Stimulated activated CD4-positive, alpha-beta T cell treated with anti-CD3 and anti-CD28 coated beads, Interleukin-1b, Interleukin-23, amount 100 ng/mL, for 1 hour (primary cell): Measurements from ENCODE around the gene FBRSL1.

Experiments
- DNase-seq, 2 donors: peaks; one replicate each; pipeline ENCODE4 v3.0.0-alpha.2; 2020; ENCODE audit warnings: low read depth in 2 of 2

Gene FBRSL1

GRCh38 chr12:132511516-132512196, 21.7 kb downstream of the FBRSL1 start:
- no peak for DNase-seq

DNA sequence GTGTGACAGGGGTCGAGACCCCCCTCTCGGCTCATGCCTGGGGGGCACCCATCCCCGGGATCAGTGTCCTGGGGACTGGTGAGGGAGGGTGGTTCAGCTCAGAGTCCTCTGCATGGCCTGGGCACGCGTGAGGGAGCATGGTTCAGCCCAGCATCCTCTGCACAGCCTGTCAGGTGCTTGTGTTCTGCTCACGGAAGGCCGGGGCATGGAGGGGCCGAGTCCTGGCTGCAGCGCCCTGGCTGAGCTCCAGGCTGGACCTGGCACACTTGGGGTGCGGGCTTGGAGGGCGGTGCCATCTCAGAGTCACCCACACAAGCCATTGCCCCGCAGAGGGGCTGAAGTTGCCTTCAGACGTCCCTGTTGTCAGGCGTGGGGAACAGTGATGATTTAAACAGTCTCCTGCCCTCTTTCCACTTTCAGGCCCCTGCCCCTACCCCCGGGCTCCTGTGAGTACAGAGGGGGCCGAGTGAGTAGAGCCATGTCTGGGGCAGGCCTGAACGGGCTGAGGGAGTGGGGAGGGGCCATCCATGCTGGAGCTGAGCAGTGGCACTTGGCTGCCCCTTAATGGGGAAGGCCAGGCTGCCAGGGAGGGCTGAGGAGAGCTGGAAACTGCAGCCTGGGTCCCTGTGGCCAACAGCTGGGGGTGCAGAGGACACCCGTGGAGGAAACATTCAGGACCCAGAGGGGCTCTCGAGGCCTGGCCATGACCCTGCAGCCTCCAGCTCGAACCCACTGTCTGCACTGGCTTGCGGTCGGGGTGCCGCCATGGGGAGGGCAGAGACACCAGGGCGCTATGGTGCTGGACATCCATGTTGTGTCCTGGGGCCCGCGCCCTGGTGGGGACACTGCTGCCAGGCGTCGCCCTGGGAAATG, 22.5 kb downstream of the FBRSL1 start:
- DNase-seq: no peak

GRCh38 chr12:132513070-132513398, 23.1 kb downstream of the FBRSL1 start:
- no peak for DNase-seq

DNA sequence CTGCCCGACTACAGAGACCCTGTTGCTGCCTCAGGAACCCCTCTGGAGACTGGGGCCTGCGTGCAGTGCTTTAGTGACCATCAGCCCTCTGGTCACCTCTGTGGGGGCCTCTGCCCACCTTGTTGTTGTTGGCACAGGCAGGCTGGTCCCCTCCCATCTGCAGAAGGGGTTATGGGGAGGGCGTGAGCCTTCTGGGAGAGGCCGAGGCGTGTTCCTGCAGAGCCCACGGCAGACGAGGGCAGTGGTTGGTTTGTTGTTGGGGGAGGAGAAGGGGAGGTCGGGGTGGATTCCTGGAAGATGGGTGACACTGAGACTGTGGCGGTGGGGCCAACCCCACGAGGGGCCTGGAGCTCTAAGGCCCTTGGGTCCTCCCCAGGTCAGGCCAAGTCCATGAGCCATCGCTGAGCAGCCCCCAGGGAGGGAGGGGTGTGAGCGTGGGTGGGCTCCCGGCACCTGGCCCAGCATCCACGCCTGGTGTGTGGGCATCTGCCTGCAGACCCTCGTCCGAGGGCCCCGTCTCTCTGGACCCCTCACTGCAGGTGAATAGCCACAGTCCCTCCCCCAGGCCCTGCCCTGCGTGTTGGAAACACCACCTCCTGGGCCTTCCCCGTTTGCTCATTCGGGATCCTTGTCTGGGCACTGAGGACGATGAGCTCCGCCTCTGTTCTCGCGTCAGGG, 23.6 kb downstream of the FBRSL1 start:
- no peak for DNase-seq

DNA sequence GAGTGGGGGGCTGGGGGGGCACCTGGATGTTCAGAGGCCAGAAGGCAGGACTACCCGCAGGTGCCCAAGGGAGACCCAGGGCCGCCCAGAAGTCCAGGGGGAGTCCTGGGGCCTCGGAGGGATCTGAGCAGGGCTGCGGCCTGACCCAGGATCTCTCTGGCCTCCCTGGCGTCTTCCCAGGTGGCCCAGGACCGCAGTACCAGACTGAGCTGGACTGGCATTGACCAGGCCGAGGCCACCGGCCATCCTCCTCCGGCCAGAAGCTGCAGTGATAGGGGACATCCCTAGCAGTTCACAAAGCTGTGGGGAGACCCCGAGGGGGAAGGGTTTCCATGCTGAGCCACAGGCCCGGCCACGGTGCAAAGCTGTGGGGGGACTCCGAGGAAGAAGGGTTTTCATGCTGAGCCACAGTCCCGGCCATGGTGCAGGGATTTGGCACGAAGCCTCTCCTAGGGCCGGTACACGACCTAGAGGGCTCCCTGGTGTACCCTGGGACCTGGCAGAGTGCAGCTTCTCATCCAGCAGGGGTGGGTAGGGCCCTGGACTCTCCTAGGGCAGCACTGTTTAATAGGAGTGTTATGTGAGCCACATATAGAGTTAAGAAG, 24.4 kb downstream of the FBRSL1 start:
- DNase-seq: no peak

DNA sequence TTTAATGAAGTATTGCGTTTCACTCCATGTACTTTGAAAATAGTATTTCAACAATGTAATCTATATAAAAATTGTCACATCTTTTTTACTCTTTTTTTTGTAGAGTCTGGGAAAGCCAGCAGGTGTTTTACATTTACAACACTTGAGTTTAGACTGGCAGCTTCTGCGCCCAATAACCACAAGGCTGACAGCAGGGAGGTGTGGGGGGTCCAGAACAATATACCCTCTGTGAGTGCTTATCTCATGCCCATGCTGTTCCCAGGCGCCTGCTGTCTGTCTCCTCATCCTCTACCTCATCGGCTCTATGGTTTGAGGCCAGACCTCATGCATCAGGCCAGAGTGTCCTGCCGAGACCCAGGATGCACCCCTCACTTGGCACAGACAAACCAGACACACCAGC, 24.9 kb downstream of the FBRSL1 start:
- no peak for DNase-seq

DNA sequence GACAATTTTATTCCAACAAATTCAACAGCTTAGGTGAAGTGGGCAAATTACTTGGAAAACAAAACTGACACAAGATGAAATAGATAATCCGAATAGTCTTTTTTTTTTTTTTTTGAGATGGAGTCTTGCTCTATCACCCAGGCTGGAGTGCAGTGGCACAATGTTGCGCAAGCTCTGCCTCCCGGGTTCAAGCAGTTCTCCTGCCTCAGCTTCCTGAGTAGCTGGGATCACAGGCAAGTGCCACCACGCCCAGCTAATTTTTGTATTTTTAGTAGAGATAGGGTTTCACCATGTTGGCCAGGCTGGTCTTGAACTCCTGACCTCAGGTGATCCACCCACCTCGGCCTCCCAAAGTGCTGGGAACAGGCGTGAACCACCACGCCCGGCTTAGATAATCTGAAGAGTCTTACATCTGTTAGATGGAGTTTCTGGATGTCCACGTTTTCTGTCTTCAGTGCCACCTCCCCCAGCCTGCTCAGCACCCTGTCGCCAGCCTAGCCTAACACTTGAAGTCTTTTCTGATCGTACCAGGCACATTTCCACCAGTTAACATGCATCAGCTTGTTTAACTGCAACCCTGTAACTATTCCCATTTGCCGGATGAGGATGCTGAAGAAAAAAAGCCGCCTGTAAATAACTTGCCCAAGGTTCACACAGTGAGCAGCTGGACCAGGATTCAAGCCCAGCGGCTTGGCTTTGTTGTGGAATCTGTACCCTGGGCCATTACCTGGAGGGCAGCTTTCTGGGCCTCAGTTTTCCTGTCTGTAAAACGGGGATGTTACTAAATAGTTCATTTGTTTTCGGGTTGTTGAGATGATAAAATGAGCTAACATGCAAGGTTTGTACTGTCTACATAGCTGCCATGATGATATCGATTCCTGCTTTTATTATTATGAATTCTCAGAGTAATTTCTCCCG, 26.4 kb downstream of the FBRSL1 start:
- DNase-seq: no peak

GRCh38 chr12:132517013-132517739, 27.2 kb downstream of the FBRSL1 start:
- DNase-seq: no peak

GRCh38 chr12:132517740-132518100, 27.8 kb downstream of the FBRSL1 start:
- DNase-seq: no peak

- no peak for DNase-seq
Observed at GRCh38 chr12:132518354-132518992, 28.5 kb downstream of the FBRSL1 start.

DNA sequence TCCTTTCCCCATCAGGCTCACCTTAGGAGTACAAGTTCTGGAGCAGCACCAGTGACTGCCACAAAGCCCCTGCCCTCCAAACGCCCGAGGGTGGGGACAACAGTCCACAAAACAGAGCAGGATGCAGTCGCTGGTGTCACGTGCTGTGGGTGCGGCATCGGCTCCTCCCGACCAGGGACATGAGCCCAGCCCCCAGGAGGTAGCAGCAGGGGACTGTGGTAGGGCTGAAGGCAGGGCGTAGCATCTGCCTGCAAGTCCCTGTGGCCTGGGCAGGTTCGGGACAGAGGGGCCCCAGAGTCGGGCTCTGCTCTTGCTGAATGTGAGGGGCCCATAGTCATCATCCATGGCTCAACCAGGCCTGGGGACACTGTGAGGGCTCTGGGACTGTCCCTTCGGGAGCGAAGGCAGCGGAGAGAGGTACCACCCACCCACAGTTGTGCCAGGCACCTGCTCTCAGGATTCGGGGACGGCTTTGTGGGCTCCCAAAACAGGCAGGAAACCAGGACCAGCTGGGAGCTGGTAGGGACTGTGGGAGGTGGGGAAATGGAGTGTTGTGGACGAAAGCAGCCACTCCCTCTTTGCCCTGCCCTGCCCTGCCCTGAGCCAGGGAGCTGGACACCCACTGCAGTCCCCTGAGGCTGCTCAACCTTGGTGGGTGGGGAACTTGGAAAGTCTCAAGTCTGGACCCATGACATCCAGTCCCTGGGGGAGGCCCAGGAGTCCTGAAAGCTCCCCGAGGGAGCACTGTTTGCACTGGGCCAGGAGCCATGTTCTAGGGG, 30.7 kb downstream of the FBRSL1 start:
- no peak for DNase-seq

GRCh38 chr12:132521200-132521580, 31.2 kb downstream of the FBRSL1 start:
- no peak for DNase-seq

DNA sequence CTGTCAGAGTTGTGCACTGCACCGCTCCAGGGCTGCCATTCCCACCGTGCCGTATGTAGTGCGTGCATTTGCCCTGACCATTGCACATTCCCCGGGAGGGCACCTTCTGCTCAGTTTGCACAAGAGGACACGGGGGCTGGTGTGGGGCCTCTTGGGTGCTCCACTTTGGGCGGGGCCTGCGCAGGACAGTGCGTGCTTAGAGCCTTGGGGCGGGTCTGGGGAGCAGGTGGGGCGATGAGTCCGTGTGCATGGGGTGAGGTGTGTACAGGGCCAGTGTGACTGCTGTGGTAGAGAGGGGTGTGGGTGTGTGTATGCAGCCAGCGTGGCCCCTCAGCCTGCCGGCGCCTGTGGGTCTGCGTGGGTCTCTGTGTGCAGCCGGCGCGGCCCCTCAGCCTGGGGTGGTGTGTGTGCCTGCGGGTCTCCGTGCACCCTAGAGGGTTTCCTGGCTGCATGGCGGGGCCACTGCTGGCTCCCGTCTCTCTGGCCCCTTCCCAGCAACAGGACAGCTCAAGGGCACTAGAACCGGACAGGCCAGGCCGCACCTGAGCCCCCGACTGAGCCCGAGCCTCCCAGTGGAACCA, 31.9 kb downstream of the FBRSL1 start:
- DNase-seq: no peak

DNA sequence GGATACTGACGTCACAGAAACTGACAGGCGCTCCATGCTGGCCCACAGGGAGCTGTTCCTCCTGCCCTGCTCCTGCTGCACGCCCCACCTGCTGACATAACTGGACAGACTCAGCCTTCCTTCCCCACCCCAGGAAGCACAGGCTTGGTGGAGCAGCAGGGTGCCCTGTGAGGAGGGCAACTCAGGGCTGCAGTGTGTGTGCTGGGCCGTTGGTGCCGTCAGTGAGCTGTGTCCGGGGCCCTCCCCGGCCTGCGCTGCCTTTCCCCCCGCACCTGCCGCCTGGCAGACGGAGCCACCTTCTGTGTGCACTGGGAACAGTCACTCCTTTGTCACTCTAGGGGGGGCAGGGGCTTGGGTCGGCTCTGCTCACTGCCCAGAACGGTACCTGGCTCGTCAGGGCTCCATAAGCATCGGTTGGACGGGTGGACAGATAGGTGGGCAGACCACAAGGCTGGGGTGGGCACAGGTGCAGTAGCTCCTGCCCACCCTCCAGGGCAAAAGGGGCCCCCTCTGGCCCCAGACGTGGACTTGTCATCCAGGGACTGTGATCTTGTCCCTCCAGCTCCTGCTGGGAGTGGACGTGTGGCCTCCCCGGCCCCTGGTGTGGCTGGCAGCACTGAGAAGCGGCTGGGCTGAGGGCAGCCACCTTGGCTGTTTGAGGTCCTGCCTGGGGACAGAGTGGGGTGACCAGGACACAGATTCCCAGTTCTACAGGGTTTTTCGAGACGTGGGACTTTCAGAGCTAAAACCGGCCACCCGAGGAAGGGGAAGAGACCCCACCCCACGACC, 32.8 kb downstream of the FBRSL1 start:
- no peak for DNase-seq

DNA sequence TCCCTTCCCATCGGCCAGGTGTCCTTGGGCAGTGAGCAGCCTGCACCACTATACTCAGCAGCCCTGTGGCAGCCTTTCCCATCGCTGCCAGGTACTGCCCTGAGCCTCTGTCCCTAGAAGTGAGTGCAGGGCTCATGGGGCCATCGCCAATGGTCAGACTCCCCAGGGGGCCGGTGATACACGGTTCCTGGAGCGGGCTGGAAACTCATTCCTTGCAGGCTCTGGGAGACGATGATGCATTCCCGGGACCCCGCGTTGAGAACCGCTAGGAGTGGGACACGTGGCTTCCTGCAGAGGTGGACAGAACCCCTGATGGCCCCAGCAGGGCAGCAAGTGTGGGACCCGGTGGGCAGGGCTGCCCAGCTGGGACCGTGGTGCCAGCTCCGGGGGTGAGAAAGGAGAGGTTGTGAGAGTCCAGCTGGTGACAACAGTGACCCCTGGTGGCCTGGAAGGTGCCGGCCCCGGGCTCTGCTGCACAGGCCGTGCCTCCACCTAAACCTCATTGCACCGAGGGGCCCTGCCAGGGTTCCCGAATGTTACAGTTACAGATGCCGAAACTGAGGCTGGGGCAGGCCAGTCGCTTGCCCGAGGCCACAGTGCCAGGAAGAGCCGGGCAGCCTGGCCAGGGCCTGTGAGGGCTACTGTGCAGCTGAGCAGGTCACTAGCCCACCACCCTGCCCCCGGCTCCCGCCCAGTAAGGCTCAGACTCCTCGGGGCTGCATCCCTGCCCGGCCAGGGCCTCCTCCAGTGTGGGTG, 33.8 kb downstream of the FBRSL1 start:
- DNase-seq: peak; percentile 37 to 65

- no peak for DNase-seq
Observed at GRCh38 chr12:132524405-132524804, 34.5 kb downstream of the FBRSL1 start.

GRCh38 chr12:132525011-132525832, 35.3 kb downstream of the FBRSL1 start:
- no peak for DNase-seq
